Neural cell (in vitro differentiated cells): ENCODE measurements around the gene RNF113B. TPM values are rescaled to one million over a fixed set of nuclear protein-coding genes. Genes with fewer than 3 reads are reported as not detected.

Source experiments
- H2AFZ ChIP-seq: fragments of 200-600, 300-800 bp; sonication (generic), shearing (Covaris generic); 2 replicates; pipeline ENCODE4 v1.6.0; 2014; ENCODE audit warnings: low read depth, mild to moderate bottlenecking, antibody characterized with exemption, low read length, moderate library complexity
- H3F3A ChIP-seq: fragments of 200-600 bp; shearing (Covaris generic); 2 replicates; pipeline ENCODE4 v1.6.1; 2016; ENCODE audit warnings: mild to moderate bottlenecking, moderate library complexity, mixed read lengths, antibody characterized with exemption, low read length; ENCODE audit not compliant: insufficient read depth, poor library complexity, severe bottlenecking
- H3K27ac ChIP-seq: fragments of 200-600, 300-800 bp; sonication (generic), shearing (Covaris generic); 2 replicates; pipeline ENCODE4 v1.5.1; 2014; ENCODE audit warnings: mild to moderate bottlenecking, low read length, moderate library complexity
- H3K27me3 ChIP-seq: fragments of 300-800, 200-600 bp; sonication (generic), shearing (Covaris generic); 2 replicates; pipeline ENCODE4 v1.6.0; 2014; ENCODE audit warnings: mild to moderate bottlenecking, low read depth, low read length, moderate library complexity; ENCODE audit not compliant: insufficient read depth
- H3K36me3 ChIP-seq: fragments of 300-800, 200-600 bp; sonication (generic), shearing (Covaris generic); 2 replicates; pipeline ENCODE4 v1.5.1; 2014; ENCODE audit warnings: mild to moderate bottlenecking, antibody characterized with exemption, low read length, moderate library complexity; ENCODE audit not compliant: insufficient read depth
- H3K4me2 ChIP-seq: fragments of 300-800, 200-600 bp; sonication (generic), shearing (Covaris generic); 2 replicates; pipeline ENCODE4 v1.6.0; 2014; ENCODE audit warnings: mild to moderate bottlenecking, low read length
- H3K4me3 ChIP-seq: fragments of 300-800, 200-600 bp; sonication (generic), shearing (Covaris generic); 2 replicates; pipeline ENCODE4 v1.5.1; 2014; ENCODE audit warnings: mild to moderate bottlenecking, low read length, moderate library complexity
- H3K79me2 ChIP-seq: fragments of 200-600 bp; shearing (Covaris generic); replicated peaks from 2 replicates; pipeline ENCODE4 v1.6.0; 2014; ENCODE audit warnings: mild to moderate bottlenecking, low read length, moderate library complexity; ENCODE audit not compliant: insufficient read depth
- H3K9ac ChIP-seq: fragments of 300-800, 200-600 bp; sonication (generic), shearing (Covaris generic); 2 replicates; pipeline ENCODE4 v1.6.1; 2016; ENCODE audit warnings: mild to moderate bottlenecking, low read length, mixed read lengths
- H3K9me2 ChIP-seq: fragments of 200-600 bp; shearing (Covaris generic); 2 replicates; pipeline ENCODE4 v1.6.1; 2016; ENCODE audit warnings: mild to moderate bottlenecking, low read length, mixed read lengths; ENCODE audit not compliant: insufficient read depth
- H3K9me3 ChIP-seq: fragments of 200-600, 300-800 bp; sonication (generic), shearing (Covaris generic); 2 replicates; pipeline ENCODE4 v1.6.1; 2016; ENCODE audit warnings: mild to moderate bottlenecking, mixed run types, low read length, moderate library complexity, mixed read lengths
- H4K20me1 ChIP-seq: fragments of 200-600 bp; shearing (Covaris generic); 2 replicates; pipeline ENCODE4 v1.6.1; 2016; ENCODE audit warnings: mild to moderate bottlenecking, mixed run types; ENCODE audit not compliant: insufficient read depth
- EP300 ChIP-seq: fragments of 450-650 bp; conservative IDR thresholded peaks from 2 replicates; pipeline ENCODE4 v1.6.1; 2014; ENCODE audit warnings: antibody characterized with exemption, mild to moderate bottlenecking, moderate library complexity; ENCODE audit not compliant: poor library complexity, severe bottlenecking
- EZH2 ChIP-seq: fragments of 200-600, 300-800 bp; shearing (Covaris generic), sonication (generic); IDR thresholded peaks from 2 replicates; pipeline ENCODE4 v1.6.1; 2014; ENCODE audit warnings: antibody characterized with exemption, low read length, borderline replicate concordance, mild to moderate bottlenecking; ENCODE audit not compliant: insufficient read depth, poor library complexity, severe bottlenecking
- MXI1 ChIP-seq: fragments of 450-650 bp; conservative IDR thresholded peaks from 2 replicates; pipeline ENCODE4 v1.6.1; 2014; ENCODE audit warnings: antibody characterized with exemption, mild to moderate bottlenecking; ENCODE audit not compliant: poor library complexity, severe bottlenecking
- POLR2AphosphoS5 ChIP-seq: IDR thresholded peaks from 2 replicates; pipeline ENCODE4 v1.6.1; 2012
- RAD21 ChIP-seq: fragments of 450-650 bp; conservative IDR thresholded peaks from 2 replicates; pipeline ENCODE4 v1.6.1; 2014; ENCODE audit warnings: antibody characterized with exemption, mild to moderate bottlenecking, moderate library complexity
- SMC3 ChIP-seq: fragments of 450-650 bp; conservative IDR thresholded peaks from 2 replicates; pipeline ENCODE4 v1.6.1; 2014; ENCODE audit warnings: antibody characterized with exemption, mild to moderate bottlenecking, moderate library complexity; ENCODE audit not compliant: poor library complexity
- TAF1 ChIP-seq: IDR thresholded peaks from 2 replicates; pipeline ENCODE4 v1.6.1; 2012; ENCODE audit warnings: low read depth
- polyA plus RNA-seq: library from polyadenylated mRNA; depleted of rRNA; stranded (reverse); fragments of >200 nt; gene quantifications from 2 replicates; pipeline ENCODE4 v1.2.3, GENCODE V29; 2014
- TF ChIP-seq, protein P1 (sequence below): IDR thresholded peaks from 2 replicates; pipeline ENCODE4 v1.6.1; 2012; ENCODE audit warnings: borderline replicate concordance
- TF ChIP-seq, protein P2 (sequence below): fragments of 450-650 bp; IDR thresholded peaks from 2 replicates; pipeline ENCODE4 v1.5.1; 2014; ENCODE audit warnings: antibody characterized with exemption, mild to moderate bottlenecking, moderate library complexity; ENCODE audit not compliant: poor library complexity, severe bottlenecking

Gene RNF113B
- polyA plus RNA-seq, 1 donor from 2014 or later: not detected

DNA sequence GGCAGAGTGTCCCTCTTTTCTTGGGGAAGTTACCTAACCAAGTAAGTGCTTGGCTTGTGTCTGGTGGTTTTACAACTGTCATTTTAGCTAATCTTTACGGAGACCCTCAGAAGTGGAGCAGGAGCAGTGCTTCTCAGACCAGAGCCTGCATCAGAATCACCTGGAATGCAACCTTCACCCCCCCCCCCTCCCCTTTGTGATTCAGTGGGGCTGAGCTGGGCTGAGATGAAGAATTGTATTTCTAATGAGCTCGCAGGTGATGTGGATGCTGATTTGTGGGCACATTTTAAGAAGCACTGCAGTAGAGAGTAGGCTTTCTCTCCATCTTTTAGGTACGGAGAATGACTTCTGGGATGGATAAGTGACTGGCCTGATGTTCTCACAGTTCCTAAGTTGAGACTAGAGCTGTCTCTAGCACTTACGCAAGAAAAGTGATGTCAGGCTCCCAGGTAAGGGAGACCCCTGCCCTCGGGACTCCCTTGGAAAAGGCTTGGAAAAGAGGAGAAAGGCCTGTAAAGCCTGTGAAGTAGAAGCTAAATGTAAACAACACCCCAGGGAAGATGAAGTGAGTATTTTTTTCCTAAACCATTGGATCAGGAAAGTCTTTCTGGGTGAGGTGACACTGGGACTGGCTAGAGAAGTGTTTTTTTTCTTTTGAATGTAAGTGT is 23.3 kb upstream of the RNF113B start:
- TF ChIP-seq EP300 (no peak), TAF1 (no peak), MXI1 (no peak), POLR2AphosphoS5 (no peak), RAD21 (no peak), SMC3 (no peak), EZH2 (no peak)
- TF ChIP-seq, protein P1, sequence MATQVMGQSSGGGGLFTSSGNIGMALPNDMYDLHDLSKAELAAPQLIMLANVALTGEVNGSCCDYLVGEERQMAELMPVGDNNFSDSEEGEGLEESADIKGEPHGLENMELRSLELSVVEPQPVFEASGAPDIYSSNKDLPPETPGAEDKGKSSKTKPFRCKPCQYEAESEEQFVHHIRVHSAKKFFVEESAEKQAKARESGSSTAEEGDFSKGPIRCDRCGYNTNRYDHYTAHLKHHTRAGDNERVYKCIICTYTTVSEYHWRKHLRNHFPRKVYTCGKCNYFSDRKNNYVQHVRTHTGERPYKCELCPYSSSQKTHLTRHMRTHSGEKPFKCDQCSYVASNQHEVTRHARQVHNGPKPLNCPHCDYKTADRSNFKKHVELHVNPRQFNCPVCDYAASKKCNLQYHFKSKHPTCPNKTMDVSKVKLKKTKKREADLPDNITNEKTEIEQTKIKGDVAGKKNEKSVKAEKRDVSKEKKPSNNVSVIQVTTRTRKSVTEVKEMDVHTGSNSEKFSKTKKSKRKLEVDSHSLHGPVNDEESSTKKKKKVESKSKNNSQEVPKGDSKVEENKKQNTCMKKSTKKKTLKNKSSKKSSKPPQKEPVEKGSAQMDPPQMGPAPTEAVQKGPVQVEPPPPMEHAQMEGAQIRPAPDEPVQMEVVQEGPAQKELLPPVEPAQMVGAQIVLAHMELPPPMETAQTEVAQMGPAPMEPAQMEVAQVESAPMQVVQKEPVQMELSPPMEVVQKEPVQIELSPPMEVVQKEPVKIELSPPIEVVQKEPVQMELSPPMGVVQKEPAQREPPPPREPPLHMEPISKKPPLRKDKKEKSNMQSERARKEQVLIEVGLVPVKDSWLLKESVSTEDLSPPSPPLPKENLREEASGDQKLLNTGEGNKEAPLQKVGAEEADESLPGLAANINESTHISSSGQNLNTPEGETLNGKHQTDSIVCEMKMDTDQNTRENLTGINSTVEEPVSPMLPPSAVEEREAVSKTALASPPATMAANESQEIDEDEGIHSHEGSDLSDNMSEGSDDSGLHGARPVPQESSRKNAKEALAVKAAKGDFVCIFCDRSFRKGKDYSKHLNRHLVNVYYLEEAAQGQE: no peak
- TF ChIP-seq, protein P2, sequence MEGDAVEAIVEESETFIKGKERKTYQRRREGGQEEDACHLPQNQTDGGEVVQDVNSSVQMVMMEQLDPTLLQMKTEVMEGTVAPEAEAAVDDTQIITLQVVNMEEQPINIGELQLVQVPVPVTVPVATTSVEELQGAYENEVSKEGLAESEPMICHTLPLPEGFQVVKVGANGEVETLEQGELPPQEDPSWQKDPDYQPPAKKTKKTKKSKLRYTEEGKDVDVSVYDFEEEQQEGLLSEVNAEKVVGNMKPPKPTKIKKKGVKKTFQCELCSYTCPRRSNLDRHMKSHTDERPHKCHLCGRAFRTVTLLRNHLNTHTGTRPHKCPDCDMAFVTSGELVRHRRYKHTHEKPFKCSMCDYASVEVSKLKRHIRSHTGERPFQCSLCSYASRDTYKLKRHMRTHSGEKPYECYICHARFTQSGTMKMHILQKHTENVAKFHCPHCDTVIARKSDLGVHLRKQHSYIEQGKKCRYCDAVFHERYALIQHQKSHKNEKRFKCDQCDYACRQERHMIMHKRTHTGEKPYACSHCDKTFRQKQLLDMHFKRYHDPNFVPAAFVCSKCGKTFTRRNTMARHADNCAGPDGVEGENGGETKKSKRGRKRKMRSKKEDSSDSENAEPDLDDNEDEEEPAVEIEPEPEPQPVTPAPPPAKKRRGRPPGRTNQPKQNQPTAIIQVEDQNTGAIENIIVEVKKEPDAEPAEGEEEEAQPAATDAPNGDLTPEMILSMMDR: no peak
- no peak overlapping the region for H2AFZ ChIP-seq
- no peaks in the 10 kb centered on the region for H3F3A ChIP-seq
- H3K4me3 ChIP-seq: no peak overlapping the region
- H3K36me3 ChIP-seq: no peaks in the 10 kb centered on the region
- H3K27me3 ChIP-seq: no peaks in the 10 kb centered on the region
- H3K9me2 ChIP-seq: no peaks in the 10 kb centered on the region
- no peak overlapping the region for H3K27ac ChIP-seq
- H3K9me3 ChIP-seq: peaks cover 8% of the 10 kb centered on the region
- H3K79me2 ChIP-seq: peaks cover 57% of the 10 kb centered on the region
- no peaks in the 10 kb centered on the region for H4K20me1 ChIP-seq
- H3K9ac ChIP-seq: no peak overlapping the region
- H3K4me2 ChIP-seq: no peak overlapping the region

DNA sequence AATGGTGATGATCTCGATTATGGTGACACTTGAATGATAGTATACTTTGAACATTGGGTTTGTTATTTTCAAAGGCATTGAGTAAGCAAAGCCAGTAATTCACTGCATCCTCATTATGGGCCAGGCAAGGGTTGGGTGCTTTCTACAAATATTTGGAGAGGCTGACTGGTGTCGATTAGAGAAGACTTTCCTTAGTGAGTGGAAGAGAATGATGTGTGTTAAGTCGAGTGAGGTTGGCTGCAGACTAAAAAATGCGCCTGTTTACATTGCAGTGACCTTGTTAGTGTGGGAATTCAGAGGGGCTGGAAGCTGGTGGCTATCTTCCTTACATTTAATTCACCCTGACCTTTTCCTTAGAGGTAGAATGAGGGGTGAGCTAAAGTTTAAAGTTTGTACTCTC is 22.4 kb upstream of the RNF113B start:
- Histone ChIP-seq H3K27me3 (no peaks in the 10 kb centered on the region), H3K4me3 (no peak overlapping the region), H3K9me3 (peaks cover 8% of the 10 kb centered on the region), H3K36me3 (no peaks in the 10 kb centered on the region), H3K9me2 (no peaks in the 10 kb centered on the region), H4K20me1 (no peaks in the 10 kb centered on the region), H3F3A (no peaks in the 10 kb centered on the region), H3K79me2 (peaks cover 59% of the 10 kb centered on the region), H2AFZ (no peak overlapping the region), H3K9ac (no peak overlapping the region), H3K4me2 (no peak overlapping the region), H3K27ac (no peak overlapping the region)
- no peak for TF ChIP-seq RAD21
- TF ChIP-seq POLR2AphosphoS5: no peak
- TF ChIP-seq TAF1: no peak
- TF ChIP-seq, protein P1: no peak
- no peak for TF ChIP-seq EZH2
- TF ChIP-seq EP300: no peak
- no peak for TF ChIP-seq MXI1
- TF ChIP-seq, protein P2: no peak
- no peak for TF ChIP-seq SMC3
